Esophagus squamous epithelium (tissue), 5 donors: Measurements from ENCODE around the gene SERPINA5. TPM values are rescaled to one million over a fixed set of nuclear protein-coding genes. Genes with fewer than 3 reads are reported as not detected.

ENCODE experiments used
- DNase-seq: peaks from one replicate; lab custom pipeline; 2025; lab: John Stamatoyannopoulos, UW
- H3K27ac ChIP-seq, 4 donors: fragments of 200-600 bp; sonication (generic); one replicate each; pipeline ENCODE4 v1.5.1; 2016 to 2019; ENCODE audit warnings: mild to moderate bottlenecking in 1 of 4
- H3K27me3 ChIP-seq, 4 donors: fragments of 200-600 bp; sonication (generic); 1 replicate in 3 of 4; 2 replicates in 1 of 4; pipeline versions ENCODE4 v1.5.1 to v1.6.0; 2017 to 2021; ENCODE audit warnings: antibody characterized with exemption in 1 of 4
- H3K36me3 ChIP-seq, 3 donors: fragments of 200-600 bp; sonication (generic); one replicate each; pipeline ENCODE4 v1.5.1; 2016 to 2019
- H3K4me1 ChIP-seq, 3 donors: fragments of 200-600 bp; sonication (generic); one replicate each; pipeline ENCODE4 v1.5.1; 2017 to 2019
- H3K4me3 ChIP-seq, 4 donors: fragments of 200-600 bp; sonication (generic); 1 replicate in 3 of 4; 2 replicates in 1 of 4; pipeline ENCODE4 v1.5.1; 2016 to 2019; ENCODE audit warnings: mild to moderate bottlenecking in 2 of 4, moderate library complexity in 1 of 4
- H3K9me3 ChIP-seq, 3 donors: fragments of 200-600 bp; sonication (generic); one replicate each; pipeline ENCODE4 v1.5.1; 2016 to 2019
- POLR2A ChIP-seq, 4 donors: fragments of 450-650 bp; IDR thresholded peaks; one replicate each; pipeline ENCODE4 v1.6.1; 2017; ENCODE audit warnings: antibody characterized with exemption in 4 of 4, mild to moderate bottlenecking in 4 of 4, moderate library complexity in 3 of 4
- WGBS, 2 donors: methylation state at CpG; one replicate each; pipeline ENCODE4 v1.1.5; 2018; 5-methylcytosine and 5-hydroxymethylcytosine counted together
- intact Hi-C: fragments of 100-400 bp; cut with DNase I; formaldehyde crosslinking; loops from one replicate; pipeline ENCODE4 v1.15.0; 2022
- total RNA-seq, 4 donors: library from RNA; depleted of rRNA; stranded (reverse); fragments of >200 nt; gene quantifications; one replicate each; pipeline ENCODE4 v1.1.0, GENCODE V29; 2016
- TF ChIP-seq, protein P1 (sequence below), 6 experiments: fragments of 450-650 bp in 4 of 6; fragments of 200-600 bp in 2 of 6; sonication (generic) in 2 of 6; IDR thresholded peaks; one replicate each; pipeline ENCODE4 v1.5.1; 2016 to 2019; ENCODE audit warnings: antibody characterized with exemption in 6 of 6, mild to moderate bottlenecking in 4 of 6, moderate library complexity in 4 of 6
- donor health status: DM: yes; HTN: yes; CAD: no.

SERPINA5 gene
- total RNA-seq, 4 donors from 2014 or later: 0.12 to 0.38 (median 0.35) TPM; not detected in 1

- Histone ChIP-seq H3K36me3 (no peaks in the 10 kb centered on the region), H3K27ac (no peak overlapping the region), H3K9me3 (no peaks in the 10 kb centered on the region), H3K4me3 (no peak overlapping the region), H3K4me1 (no peaks in the 10 kb centered on the region), H3K27me3 (peaks cover 0 to 10% (median 0%) of the 10 kb centered on the region in 4 donors)
- no peak for DNase-seq
- intact Hi-C loops: no loop called here
- WGBS, 2 donors: 56 to 60% methylated on average over 1 to 2 of the region's 2 CpGs
- TF ChIP-seq POLR2A (IDR thresholded peaks at IDR 0.05): no peak
- TF ChIP-seq, protein P1, sequence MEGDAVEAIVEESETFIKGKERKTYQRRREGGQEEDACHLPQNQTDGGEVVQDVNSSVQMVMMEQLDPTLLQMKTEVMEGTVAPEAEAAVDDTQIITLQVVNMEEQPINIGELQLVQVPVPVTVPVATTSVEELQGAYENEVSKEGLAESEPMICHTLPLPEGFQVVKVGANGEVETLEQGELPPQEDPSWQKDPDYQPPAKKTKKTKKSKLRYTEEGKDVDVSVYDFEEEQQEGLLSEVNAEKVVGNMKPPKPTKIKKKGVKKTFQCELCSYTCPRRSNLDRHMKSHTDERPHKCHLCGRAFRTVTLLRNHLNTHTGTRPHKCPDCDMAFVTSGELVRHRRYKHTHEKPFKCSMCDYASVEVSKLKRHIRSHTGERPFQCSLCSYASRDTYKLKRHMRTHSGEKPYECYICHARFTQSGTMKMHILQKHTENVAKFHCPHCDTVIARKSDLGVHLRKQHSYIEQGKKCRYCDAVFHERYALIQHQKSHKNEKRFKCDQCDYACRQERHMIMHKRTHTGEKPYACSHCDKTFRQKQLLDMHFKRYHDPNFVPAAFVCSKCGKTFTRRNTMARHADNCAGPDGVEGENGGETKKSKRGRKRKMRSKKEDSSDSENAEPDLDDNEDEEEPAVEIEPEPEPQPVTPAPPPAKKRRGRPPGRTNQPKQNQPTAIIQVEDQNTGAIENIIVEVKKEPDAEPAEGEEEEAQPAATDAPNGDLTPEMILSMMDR (IDR thresholded peaks at IDR 0.05): no peak
These were observed 57.1 kb downstream of the SERPINA5 start for GRCh38 chr14:94638339-94638738.

DNA sequence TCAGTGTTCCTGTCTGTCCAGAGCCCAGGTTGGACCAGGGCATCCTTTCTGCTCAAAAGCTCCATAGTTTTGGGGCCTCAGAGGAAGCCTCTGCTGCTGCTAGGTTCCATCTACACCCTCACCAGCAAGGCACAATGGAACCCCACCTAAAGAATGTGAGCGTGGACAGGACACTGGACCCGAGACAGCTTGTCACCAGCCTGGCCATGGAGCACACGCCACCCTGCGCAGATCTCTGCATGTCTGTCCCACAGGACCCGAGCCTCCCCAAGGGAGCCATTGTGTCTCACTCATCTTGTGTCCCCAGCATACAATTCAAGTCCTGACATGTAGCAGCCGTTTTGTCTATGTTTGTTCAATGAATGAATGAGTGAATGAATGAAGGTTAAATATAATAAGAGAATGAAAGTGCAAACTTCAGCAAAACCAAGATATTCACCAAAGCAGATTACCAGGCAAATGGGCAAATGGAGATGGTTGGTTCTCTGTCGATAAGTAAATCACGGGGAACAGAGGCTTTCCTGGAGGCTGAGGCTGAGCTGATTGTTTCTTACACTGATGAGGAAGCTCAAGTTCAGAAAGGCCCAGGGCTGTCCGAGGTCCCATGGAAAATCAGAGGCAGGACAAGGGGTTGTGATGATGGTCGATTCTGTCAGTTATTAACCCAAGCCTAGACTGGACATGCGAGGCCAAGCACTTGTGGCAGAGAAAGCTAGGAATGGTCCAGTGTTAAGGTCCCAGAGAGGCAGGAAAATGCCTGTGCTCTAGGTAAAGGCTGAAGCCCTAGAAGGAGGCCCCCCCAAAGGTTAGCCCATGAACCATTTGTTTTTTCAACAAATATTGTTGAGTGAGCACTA lies 58.0 kb downstream of the SERPINA5 start:
- DNase-seq: no peak
- H3K4me1 ChIP-seq: no peaks in the 10 kb centered on the region
- no peak overlapping the region for H3K27ac ChIP-seq
- H3K36me3 ChIP-seq: no peaks in the 10 kb centered on the region
- TF ChIP-seq, protein P1 (IDR thresholded peaks at IDR 0.05): no peak
- no peak for TF ChIP-seq POLR2A (IDR thresholded peaks at IDR 0.05)
- intact Hi-C loops: no loop called here
- 72 to 84% methylated on average over 7 to 9 of the region's 11 CpGs for WGBS, 2 donors
- H3K27me3 ChIP-seq: peaks cover 0 to 2% (median 0%) of the 10 kb centered on the region in 4 donors
- H3K4me3 ChIP-seq: no peak overlapping the region
- H3K9me3 ChIP-seq: no peaks in the 10 kb centered on the region

- H3K27ac ChIP-seq: no peak overlapping the region
- H3K9me3 ChIP-seq: no peaks in the 10 kb centered on the region
- no peak for DNase-seq
- no peaks in the 10 kb centered on the region for H3K36me3 ChIP-seq
- no peak overlapping the region for H3K4me3 ChIP-seq
- H3K27me3 ChIP-seq: no peaks in the 10 kb centered on the region
- intact Hi-C loops: no loop called here
- 71 to 95% methylated on average over 6 of the region's 10 CpGs for whole genome bisulfite sequencing, 2 donors
- H3K4me1 ChIP-seq: no peaks in the 10 kb centered on the region
- TF ChIP-seq, protein P1 (IDR thresholded peaks at IDR 0.05): no peak
- TF ChIP-seq POLR2A (IDR thresholded peaks at IDR 0.05): no peak
These were observed 59.8 kb downstream of the SERPINA5 start for GRCh38 chr14:94640721-94641631.

- H3K27ac ChIP-seq: no peak overlapping the region
- no peak for DNase-seq
- WGBS, 2 donors: 90 to 91% methylated on average over 4 to 8 of the region's 12 CpGs
- H3K4me3 ChIP-seq: no peak overlapping the region
- H3K27me3 ChIP-seq: no peaks in the 10 kb centered on the region
- no peaks in the 10 kb centered on the region for H3K9me3 ChIP-seq
- no peaks in the 10 kb centered on the region for H3K36me3 ChIP-seq
- intact Hi-C loops: no loop called here
- TF ChIP-seq, protein P1 (IDR thresholded peaks at IDR 0.05): no peak
- no peak for TF ChIP-seq POLR2A (IDR thresholded peaks at IDR 0.05)
- H3K4me1 ChIP-seq: no peaks in the 10 kb centered on the region
These were observed 60.4 kb downstream of the SERPINA5 start for GRCh38 chr14:94641632-94641955.

Other genes with a start within 250 kb of the SERPINA5 start
- gene SERPINA2, start 214.7 kb upstream of the SERPINA5 start, total RNA-seq: not detected
- gene SERPINA1, start 192.8 kb upstream of the SERPINA5 start, total RNA-seq: 10 to 100 TPM in 1 of 4 donors, 1 to 10 TPM in 3; 1.7 to 16.4 (median 5.8) TPM
- not detected for gene SERPINA11, start 128.6 kb upstream of the SERPINA5 start, total RNA-seq
- gene SERPINA9, start 105.2 kb upstream of the SERPINA5 start, total RNA-seq: not detected
- not detected for gene SERPINA12, start 72.0 kb upstream of the SERPINA5 start, total RNA-seq
- not detected for gene SERPINA4, start 20.0 kb upstream of the SERPINA5 start, total RNA-seq
- 100 to 1,000 TPM in 1 of 4 donors, 10 to 100 TPM in 2, 1 to 10 TPM in 1; 3.3 to 223 (median 54.8) TPM for gene SERPINA3, start 31.0 kb downstream of the SERPINA5 start, total RNA-seq
- under 1 TPM in 1 of 4 donors, not detected in 3; 0.38 TPM for gene GSC, start 188.7 kb downstream of the SERPINA5 start, total RNA-seq